Measurements from ENCODE around the gene GABRB3.

Gene GABRB3

GRCh38 chr15:26805470-26805869 lies 32.6 kb upstream of the GABRB3 start:
- no peak overlapping the region for H3K4me2 ChIP-seq (ENCODE audit: low read length)
- no peak overlapping the region for H3K9ac ChIP-seq
- H3K4me3 ChIP-seq (ENCODE audit: low read depth, low read length), result no peak overlapping the region
- no peak for TF ChIP-seq CTCF (IDR thresholded peaks at IDR 0.05)
- H3K4me1 ChIP-seq, result no peaks in the 10 kb centered on the region
- H3K27ac ChIP-seq, result no peak overlapping the region
- H3K9me3 ChIP-seq (ENCODE audit: control insufficient read depth, low read length), result no peaks in the 10 kb centered on the region
- H3K36me3 ChIP-seq (ENCODE audit: control insufficient read depth, insufficient read depth, low read length), result no peaks in the 10 kb centered on the region
- no peaks in the 10 kb centered on the region for H3K27me3 ChIP-seq (ENCODE audit: control insufficient read depth, insufficient read depth, low read length)
- no peak overlapping the region for H2AFZ ChIP-seq
- no peaks in the 10 kb centered on the region for H3K79me2 ChIP-seq

- H3K4me1 ChIP-seq, result no peaks in the 10 kb centered on the region
- TF ChIP-seq CTCF (IDR thresholded peaks at IDR 0.05), result no peak
- H3K27me3 ChIP-seq (ENCODE audit: control insufficient read depth, insufficient read depth, low read length), result no peaks in the 10 kb centered on the region
- H3K4me3 ChIP-seq (ENCODE audit: low read depth, low read length), result no peak overlapping the region
- H3K9me3 ChIP-seq (ENCODE audit: control insufficient read depth, low read length), result no peaks in the 10 kb centered on the region
- no peaks in the 10 kb centered on the region for H3K36me3 ChIP-seq (ENCODE audit: control insufficient read depth, insufficient read depth, low read length)
- no peak overlapping the region for H3K4me2 ChIP-seq (ENCODE audit: low read length)
- H3K9ac ChIP-seq, result no peak overlapping the region
- no peak overlapping the region for H2AFZ ChIP-seq
- no peak overlapping the region for H3K27ac ChIP-seq
- H3K79me2 ChIP-seq, result no peaks in the 10 kb centered on the region
These were observed 31.4 kb upstream of the GABRB3 start for GRCh38 chr15:26804063-26804804.

GRCh38 chr15:26790118-26790517 lies 17.3 kb upstream of the GABRB3 start:
- H3K4me3 ChIP-seq (ENCODE audit: low read depth, low read length), result no peak overlapping the region
- H2AFZ ChIP-seq, result no peak overlapping the region
- H3K4me1 ChIP-seq, result no peaks in the 10 kb centered on the region
- no peaks in the 10 kb centered on the region for H3K27me3 ChIP-seq (ENCODE audit: control insufficient read depth, insufficient read depth, low read length)
- no peak overlapping the region for H3K27ac ChIP-seq
- H3K4me2 ChIP-seq (ENCODE audit: low read length), result no peak overlapping the region
- TF ChIP-seq CTCF (IDR thresholded peaks at IDR 0.05), result no peak
- no peaks in the 10 kb centered on the region for H3K79me2 ChIP-seq
- H3K9me3 ChIP-seq (ENCODE audit: control insufficient read depth, low read length), result no peaks in the 10 kb centered on the region
- no peaks in the 10 kb centered on the region for H3K36me3 ChIP-seq (ENCODE audit: control insufficient read depth, insufficient read depth, low read length)
- no peak overlapping the region for H3K9ac ChIP-seq

GRCh38 chr15:26781816-26782215 lies 8.9 kb upstream of the GABRB3 start:
- no peaks in the 10 kb centered on the region for H3K27me3 ChIP-seq (ENCODE audit: control insufficient read depth, insufficient read depth, low read length)
- no peak overlapping the region for H3K4me2 ChIP-seq (ENCODE audit: low read length)
- no peak overlapping the region for H3K27ac ChIP-seq
- no peaks in the 10 kb centered on the region for H3K36me3 ChIP-seq (ENCODE audit: control insufficient read depth, insufficient read depth, low read length)
- H3K9me3 ChIP-seq (ENCODE audit: control insufficient read depth, low read length), result no peaks in the 10 kb centered on the region
- H3K4me1 ChIP-seq, result no peaks in the 10 kb centered on the region
- no peak for TF ChIP-seq CTCF (IDR thresholded peaks at IDR 0.05)
- H2AFZ ChIP-seq, result no peak overlapping the region
- no peak overlapping the region for H3K4me3 ChIP-seq (ENCODE audit: low read depth, low read length)
- H3K9ac ChIP-seq, result no peak overlapping the region
- no peaks in the 10 kb centered on the region for H3K79me2 ChIP-seq

- Histone ChIP-seq H3K4me2 (ENCODE audit: low read length) (no peak overlapping the region), H3K9ac (no peak overlapping the region), H3K36me3 (ENCODE audit: control insufficient read depth, insufficient read depth, low read length) (no peaks in the 10 kb centered on the region), H3K27ac (no peak overlapping the region), H3K4me1 (no peaks in the 10 kb centered on the region), H3K4me3 (ENCODE audit: low read depth, low read length) (no peak overlapping the region), H3K27me3 (ENCODE audit: control insufficient read depth, insufficient read depth, low read length) (no peaks in the 10 kb centered on the region), H3K79me2 (no peaks in the 10 kb centered on the region), H3K9me3 (ENCODE audit: control insufficient read depth, low read length) (no peaks in the 10 kb centered on the region), H2AFZ (peak overlapping the region; percentile 46)
- no peak for TF ChIP-seq CTCF (IDR thresholded peaks at IDR 0.05)
These were observed 1.1 kb upstream of the GABRB3 start for GRCh38 chr15:26773917-26774316.
